ENCODE measurements around the gene DMKN. TPM values are rescaled to one million over a fixed set of nuclear protein-coding genes. Genes with fewer than 3 reads are reported as not detected.
A peak's percentile ranks its signal among the peaks of the same experiment; 100 is the strongest.
"Not testable (repeated sequence)": the region's sequence is repeated elsewhere in the genome, so short reads cannot be mapped to it uniquely, and the experiment has no call there.

The DMKN gene
- total and polyA plus RNA-seq, 9 donors = 1.1 to 22.6 (median 2.0) TPM

- peaks cover 6% of the 10 kb centered on the region for H3K4me1 ChIP-seq (ENCODE audit: control insufficient read depth, insufficient read depth, low read length)
- no peak overlapping the region for H3K27ac ChIP-seq (ENCODE audit: low read length)
- no peaks in the 10 kb centered on the region for H3K36me3 ChIP-seq (ENCODE audit: control insufficient read depth, insufficient read depth, low read length)
- H3K4me3 ChIP-seq (ENCODE audit: low read length) = no peak overlapping the region
- 88% methylated on average over 1 of the region's 1 CpG for WGBS (ENCODE audit: insufficient coverage)
- DNase-seq = no peak
- H3K27me3 ChIP-seq (ENCODE audit: control insufficient read depth, insufficient read depth, low read length) = no peaks in the 10 kb centered on the region
- no peaks in the 10 kb centered on the region for H3K9me3 ChIP-seq (replicated peaks; ENCODE audit: control insufficient read depth, low read depth, low read length)
These were observed 47.2 kb downstream of the DMKN start for GRCh38 chr19:35466259-35466658.

GRCh38 chr19:35462956-35463355 is 50.5 kb downstream of the DMKN start:
- not testable (repeated sequence) for H3K36me3 ChIP-seq (ENCODE audit: control insufficient read depth, insufficient read depth, low read length); H3K27me3 ChIP-seq (ENCODE audit: control insufficient read depth, insufficient read depth, low read length); H3K27ac ChIP-seq (ENCODE audit: low read length); DNase-seq; H3K9me3 ChIP-seq (replicated peaks; ENCODE audit: control insufficient read depth, low read depth, low read length); H3K4me3 ChIP-seq (ENCODE audit: low read length)
- peaks cover 20% of the 10 kb centered on the region for H3K4me1 ChIP-seq (ENCODE audit: control insufficient read depth, insufficient read depth, low read length)
- no CpG with 5 or more reads among the region's 7 CpGs for WGBS (ENCODE audit: insufficient coverage)

- peak; percentile 78 for DNase-seq
These were observed 50.9 kb downstream of the DMKN start for GRCh38 chr19:35462476-35462953.

GRCh38 chr19:35461788-35462187 is 51.7 kb downstream of the DMKN start:
- DNase-seq; H3K9me3 ChIP-seq (replicated peaks; ENCODE audit: control insufficient read depth, low read depth, low read length); H3K27me3 ChIP-seq (ENCODE audit: control insufficient read depth, insufficient read depth, low read length); H3K4me3 ChIP-seq (ENCODE audit: low read length); H3K36me3 ChIP-seq (ENCODE audit: control insufficient read depth, insufficient read depth, low read length); H3K27ac ChIP-seq (ENCODE audit: low read length): not testable (repeated sequence)
- H3K4me1 ChIP-seq (ENCODE audit: control insufficient read depth, insufficient read depth, low read length) = peaks cover 20% of the 10 kb centered on the region

More at GRCh38 chr19:35462476-35462953, 50.9 kb downstream of the DMKN start:
- Histone ChIP-seq H3K36me3 (ENCODE audit: control insufficient read depth, insufficient read depth, low read length) (no peaks in the 10 kb centered on the region), H3K9me3 (replicated peaks; ENCODE audit: control insufficient read depth, low read depth, low read length) (no peaks in the 10 kb centered on the region), H3K27ac (ENCODE audit: low read length) (peak overlapping the region; percentile 55), H3K27me3 (ENCODE audit: control insufficient read depth, insufficient read depth, low read length) (no peaks in the 10 kb centered on the region), H3K4me3 (ENCODE audit: low read length) (no peak overlapping the region), H3K4me1 (ENCODE audit: control insufficient read depth, insufficient read depth, low read length) (peaks cover 20% of the 10 kb centered on the region)
- 13% methylated on average over 3 of the region's 6 CpGs for WGBS (ENCODE audit: insufficient coverage)

- no peaks in the 10 kb centered on the region for H3K36me3 ChIP-seq (ENCODE audit: control insufficient read depth, insufficient read depth, low read length)
- H3K4me1 ChIP-seq (ENCODE audit: control insufficient read depth, insufficient read depth, low read length) = peaks cover 20% of the 10 kb centered on the region
- no peaks in the 10 kb centered on the region for H3K27me3 ChIP-seq (ENCODE audit: control insufficient read depth, insufficient read depth, low read length)
- 71% methylated on average over 9 of the region's 9 CpGs for WGBS (ENCODE audit: insufficient coverage)
- no peak overlapping the region for H3K27ac ChIP-seq (ENCODE audit: low read length)
- no peaks in the 10 kb centered on the region for H3K9me3 ChIP-seq (replicated peaks; ENCODE audit: control insufficient read depth, low read depth, low read length)
- no peak overlapping the region for H3K4me3 ChIP-seq (ENCODE audit: low read length)
- no peak for DNase-seq
These were observed 52.4 kb downstream of the DMKN start for GRCh38 chr19:35461060-35461459.

- 72% methylated on average over 4 of the region's 10 CpGs for WGBS (ENCODE audit: insufficient coverage)
- H3K9me3 ChIP-seq (replicated peaks; ENCODE audit: control insufficient read depth, low read depth, low read length) = no peaks in the 10 kb centered on the region
- H3K36me3 ChIP-seq (ENCODE audit: control insufficient read depth, insufficient read depth, low read length) = no peaks in the 10 kb centered on the region
- no peak for DNase-seq
- no peaks in the 10 kb centered on the region for H3K27me3 ChIP-seq (ENCODE audit: control insufficient read depth, insufficient read depth, low read length)
- peaks cover 20% of the 10 kb centered on the region for H3K4me1 ChIP-seq (ENCODE audit: control insufficient read depth, insufficient read depth, low read length)
- H3K27ac ChIP-seq (ENCODE audit: low read length) = no peak overlapping the region
- H3K4me3 ChIP-seq (ENCODE audit: low read length) = no peak overlapping the region
These were observed 52.8 kb downstream of the DMKN start for GRCh38 chr19:35460608-35461007.

- WGBS (ENCODE audit: insufficient coverage) = 64% methylated on average over 7 of the region's 14 CpGs
- Histone ChIP-seq H3K36me3 (ENCODE audit: control insufficient read depth, insufficient read depth, low read length) (no peaks in the 10 kb centered on the region), H3K4me1 (ENCODE audit: control insufficient read depth, insufficient read depth, low read length) (peaks cover 20% of the 10 kb centered on the region), H3K27ac (ENCODE audit: low read length) (peak overlapping the region; percentile 78), H3K9me3 (replicated peaks; ENCODE audit: control insufficient read depth, low read depth, low read length) (no peaks in the 10 kb centered on the region), H3K4me3 (ENCODE audit: low read length) (no peak overlapping the region), H3K27me3 (ENCODE audit: control insufficient read depth, insufficient read depth, low read length) (no peaks in the 10 kb centered on the region)
- peak; percentile 72 for DNase-seq
These were observed 53.9 kb downstream of the DMKN start for GRCh38 chr19:35459414-35460082.

- H3K36me3 ChIP-seq (ENCODE audit: control insufficient read depth, insufficient read depth, low read length) = no peaks in the 10 kb centered on the region
- H3K27me3 ChIP-seq (ENCODE audit: control insufficient read depth, insufficient read depth, low read length) = no peaks in the 10 kb centered on the region
- no peaks in the 10 kb centered on the region for H3K9me3 ChIP-seq (replicated peaks; ENCODE audit: control insufficient read depth, low read depth, low read length)
- no peak overlapping the region for H3K4me3 ChIP-seq (ENCODE audit: low read length)
- peaks cover 20% of the 10 kb centered on the region for H3K4me1 ChIP-seq (ENCODE audit: control insufficient read depth, insufficient read depth, low read length)
- peak overlapping the region; percentile 78 for H3K27ac ChIP-seq (ENCODE audit: low read length)
- WGBS (ENCODE audit: insufficient coverage) = 42% methylated on average over 8 of the region's 10 CpGs
- DNase-seq = peak; percentile 41
These were observed 54.6 kb downstream of the DMKN start for GRCh38 chr19:35458731-35459391.

GRCh38 chr19:35458192-35458591 is 55.3 kb downstream of the DMKN start:
- H3K9me3 ChIP-seq (replicated peaks; ENCODE audit: control insufficient read depth, low read depth, low read length) = no peaks in the 10 kb centered on the region
- H3K36me3 ChIP-seq (ENCODE audit: control insufficient read depth, insufficient read depth, low read length) = no peaks in the 10 kb centered on the region
- H3K4me3 ChIP-seq (ENCODE audit: low read length) = no peak overlapping the region
- no peak for DNase-seq
- H3K27me3 ChIP-seq (ENCODE audit: control insufficient read depth, insufficient read depth, low read length) = no peaks in the 10 kb centered on the region
- H3K4me1 ChIP-seq (ENCODE audit: control insufficient read depth, insufficient read depth, low read length) = peaks cover 20% of the 10 kb centered on the region
- WGBS (ENCODE audit: insufficient coverage) = no CpG with 5 or more reads among the region's 1 CpG
- H3K27ac ChIP-seq (ENCODE audit: low read length) = peak overlapping the region; percentile 78

GRCh38 chr19:35457173-35457572 is 56.3 kb downstream of the DMKN start:
- no peaks in the 10 kb centered on the region for H3K9me3 ChIP-seq (replicated peaks; ENCODE audit: control insufficient read depth, low read depth, low read length)
- 92% methylated on average over 2 of the region's 5 CpGs for WGBS (ENCODE audit: insufficient coverage)
- H3K4me3 ChIP-seq (ENCODE audit: low read length) = no peak overlapping the region
- no peaks in the 10 kb centered on the region for H3K27me3 ChIP-seq (ENCODE audit: control insufficient read depth, insufficient read depth, low read length)
- no peaks in the 10 kb centered on the region for H3K36me3 ChIP-seq (ENCODE audit: control insufficient read depth, insufficient read depth, low read length)
- peaks cover 16% of the 10 kb centered on the region for H3K4me1 ChIP-seq (ENCODE audit: control insufficient read depth, insufficient read depth, low read length)
- H3K27ac ChIP-seq (ENCODE audit: low read length) = no peak overlapping the region
- DNase-seq = no peak

All from muscle of leg (tissue), 11 donors.